SH-SY5Y (cell line): ENCODE data around the gene MBP.

Source experiments
- GATA2 ChIP-seq: IDR thresholded peaks from 2 replicates; pipeline ENCODE4 v1.6.1; 2011; ENCODE audit warnings: mild to moderate bottlenecking, low read depth, low read length
- GATA3 ChIP-seq: IDR thresholded peaks from 2 replicates; pipeline ENCODE4 v1.6.1; 2011; ENCODE audit warnings: low read depth, mild to moderate bottlenecking, low read length, moderate library complexity

The MBP gene

GRCh38 chr18:76935722-76936337 lies 196.8 kb downstream of the MBP start:
- no peak for TF ChIP-seq GATA2
- no peak for TF ChIP-seq GATA3

GRCh38 chr18:76932026-76932819 lies 200.4 kb downstream of the MBP start:
- TF ChIP-seq GATA2 = no peak
- no peak for TF ChIP-seq GATA3

- TF ChIP-seq GATA3 = no peak
- no peak for TF ChIP-seq GATA2
Measured at GRCh38 chr18:76931171-76931570, 201.4 kb downstream of the MBP start.
